HG03060 (cell line): Measurements from ENCODE around the gene CCDC160.
"Not testable (repeated sequence)": the region's sequence is repeated elsewhere in the genome, so short reads cannot be mapped to it uniquely, and the experiment has no call there.

Experiments used
- ATAC-seq: cut with Tn5 transposase; IDR thresholded peaks from one replicate; pipeline ENCODE4 v1.9.1; 2021; ENCODE audit warnings: low read depth, moderate number of reproducible peaks; ENCODE audit not compliant: unreplicated experiment

Gene CCDC160

DNA sequence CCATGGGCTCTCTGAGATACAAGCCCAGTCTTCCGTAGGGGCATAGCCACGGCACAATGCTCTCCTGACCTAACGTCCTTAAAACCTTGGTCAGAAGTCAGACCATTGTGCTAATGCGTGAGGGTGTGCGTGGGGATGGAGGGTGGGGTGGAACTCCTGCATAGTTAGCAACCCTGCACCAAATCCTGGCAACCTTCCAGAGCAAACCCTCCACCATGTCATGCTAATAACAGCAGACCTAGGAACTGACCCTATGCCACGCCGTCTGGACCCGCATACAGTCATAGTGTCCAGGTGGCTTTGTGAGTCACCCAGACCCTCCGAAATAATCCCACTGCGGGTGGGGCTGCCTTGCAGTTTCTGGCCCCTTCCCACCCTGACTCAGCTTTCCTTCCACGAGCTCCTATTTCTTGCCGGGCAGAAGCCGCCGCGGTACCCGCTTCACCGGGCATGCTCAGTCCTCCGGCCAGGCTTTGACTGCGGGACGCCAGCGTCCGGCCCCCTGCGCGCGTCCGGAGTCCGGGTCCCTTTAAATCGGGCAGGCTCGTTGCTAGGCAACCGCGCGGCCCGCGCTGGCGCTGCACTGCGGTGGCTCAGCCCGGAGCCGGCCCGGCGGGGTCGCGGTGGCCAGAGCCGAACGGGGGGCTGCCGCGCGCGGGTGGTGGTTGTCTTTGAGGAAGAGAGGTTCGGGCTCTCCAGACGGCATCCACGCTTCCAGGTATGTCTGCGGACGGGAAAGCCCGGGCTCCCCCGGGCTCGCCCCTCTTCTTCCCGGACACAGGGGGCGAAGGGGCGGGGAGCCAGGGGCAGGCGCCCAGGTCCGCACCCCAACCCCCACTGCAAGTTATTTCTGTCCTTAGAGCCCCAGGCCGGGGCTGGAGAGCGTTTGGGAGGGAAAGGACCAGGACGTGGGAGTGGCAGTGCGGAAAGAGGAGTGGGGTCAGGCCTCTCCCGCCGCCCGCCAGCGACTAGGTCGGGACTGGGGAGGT, at the start of gene CCDC160:
Gene CCDC160 (plus strand): TSS at position 557 of the 989 bp plus-strand sequence. CDS start 7,619 bp downstream, outside the sequence.
- ATAC-seq = no peak

DNA sequence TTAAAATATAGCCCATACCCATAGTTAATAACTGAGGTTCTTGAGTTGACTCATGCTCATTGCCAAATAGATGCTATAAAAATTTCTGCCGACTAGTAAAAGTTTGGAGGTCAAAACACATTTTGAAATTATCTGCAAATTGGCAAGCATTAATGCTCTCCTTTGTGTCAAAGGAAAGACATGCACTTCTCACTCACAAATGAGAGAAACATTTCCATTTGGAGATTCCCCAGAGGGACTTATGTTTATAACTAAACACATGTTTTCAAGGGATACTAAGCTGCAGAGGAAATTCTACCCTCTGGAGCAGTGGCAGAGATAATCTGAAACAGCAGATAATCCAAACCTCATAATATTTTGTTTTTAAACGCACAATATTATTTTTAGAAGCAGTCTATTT, 45.7 kb upstream of the CCDC160 start:
- ATAC-seq = no peak

DNA sequence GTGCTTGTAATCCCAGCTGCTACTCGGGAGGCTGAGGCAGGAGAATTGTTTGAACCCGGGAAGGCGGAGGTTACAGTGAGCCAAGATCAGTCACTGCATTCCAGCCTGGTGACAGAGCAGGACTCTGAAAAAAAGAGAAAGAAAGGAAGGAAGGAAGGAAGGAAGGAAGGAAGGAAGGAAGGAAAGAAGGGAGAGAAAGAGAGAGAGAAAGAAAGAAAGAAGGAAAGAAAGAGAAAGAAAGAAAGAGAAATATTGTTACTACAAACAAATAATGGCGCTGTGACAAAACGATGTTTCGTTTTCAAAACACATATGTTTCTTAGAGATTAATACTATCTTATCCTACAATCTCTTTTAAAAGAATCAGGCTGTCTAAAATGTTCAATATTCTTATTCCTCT, 42.1 kb upstream of the CCDC160 start:
- no peak for ATAC-seq

DNA sequence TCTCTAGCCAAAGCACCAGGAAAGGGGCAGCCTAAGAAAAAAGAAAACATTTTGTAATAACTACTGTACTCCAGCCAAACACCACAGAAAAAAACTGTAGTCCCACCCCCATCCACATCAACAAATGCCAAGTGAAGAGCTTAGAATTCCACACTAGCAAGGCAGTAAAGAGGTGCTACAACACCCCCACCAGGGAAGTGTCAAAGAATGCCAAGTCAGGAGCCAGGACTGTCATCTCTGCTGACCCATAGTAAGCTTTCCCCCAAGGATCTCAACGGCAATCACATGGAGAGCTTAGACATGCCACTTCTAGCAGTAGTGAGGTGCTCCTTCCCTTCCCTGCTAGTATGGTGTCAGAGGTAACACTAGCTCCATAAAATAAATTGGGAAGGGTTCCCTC, 34.4 kb upstream of the CCDC160 start:
- ATAC-seq = no peak

DNA sequence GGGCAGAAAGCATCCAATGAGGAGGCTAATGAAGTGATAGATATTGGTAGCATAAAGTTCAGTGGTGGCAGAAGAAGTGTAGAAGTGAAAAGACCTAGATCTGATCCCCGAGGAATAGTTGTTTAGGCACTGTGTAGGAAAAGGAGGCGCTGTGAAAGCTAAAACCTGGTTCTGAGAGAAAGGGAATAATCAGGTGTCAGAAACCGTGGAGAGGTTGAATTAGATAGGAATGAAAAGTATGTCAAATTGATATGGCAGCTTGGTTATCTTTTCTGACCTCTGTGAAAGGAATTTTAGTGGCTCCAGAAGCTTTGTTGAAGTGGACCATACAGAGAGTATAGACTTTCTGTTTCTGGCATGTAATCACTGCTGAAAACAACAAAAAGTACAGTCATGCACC, 30.8 kb upstream of the CCDC160 start:
- ATAC-seq = no peak

DNA sequence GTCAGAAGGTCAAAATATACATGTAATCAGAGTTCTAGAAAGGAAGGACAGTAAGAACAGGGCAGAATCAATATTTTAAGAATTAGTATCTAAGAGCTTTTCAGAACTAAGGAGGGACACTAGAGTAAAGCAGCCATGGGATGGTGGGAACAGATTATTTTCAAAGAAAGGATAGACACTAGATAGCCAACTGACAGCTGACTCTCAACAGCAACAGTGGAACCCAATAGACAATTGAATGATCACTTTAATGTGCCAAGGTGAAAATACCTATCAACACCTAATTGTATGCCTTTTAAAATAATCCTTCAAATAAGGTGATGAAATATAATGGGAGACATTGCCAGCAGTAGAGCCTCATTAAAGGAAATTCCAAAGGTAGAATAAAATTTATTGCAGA, 26.5 kb upstream of the CCDC160 start:
- ATAC-seq = no peak

DNA sequence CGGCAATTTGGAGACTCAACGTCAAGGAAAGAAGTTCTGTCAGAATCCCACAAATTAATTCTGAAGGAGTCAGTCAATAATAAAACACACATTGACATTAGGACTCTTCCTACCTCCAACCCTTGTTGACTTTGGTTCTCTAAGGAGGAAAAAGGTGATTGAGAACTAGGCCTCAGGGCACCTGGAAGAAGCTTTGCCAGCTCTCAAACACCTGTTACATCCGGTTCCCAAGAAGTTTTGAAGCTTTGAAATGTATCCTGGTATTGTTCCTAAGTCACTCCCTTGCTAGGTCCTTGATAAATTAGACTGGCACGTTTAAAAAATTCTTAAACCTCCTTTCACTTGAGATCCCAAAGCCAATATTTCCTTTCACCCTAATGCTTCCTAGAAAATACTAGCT, 1.7 kb upstream of the CCDC160 start:
- no peak for ATAC-seq

DNA sequence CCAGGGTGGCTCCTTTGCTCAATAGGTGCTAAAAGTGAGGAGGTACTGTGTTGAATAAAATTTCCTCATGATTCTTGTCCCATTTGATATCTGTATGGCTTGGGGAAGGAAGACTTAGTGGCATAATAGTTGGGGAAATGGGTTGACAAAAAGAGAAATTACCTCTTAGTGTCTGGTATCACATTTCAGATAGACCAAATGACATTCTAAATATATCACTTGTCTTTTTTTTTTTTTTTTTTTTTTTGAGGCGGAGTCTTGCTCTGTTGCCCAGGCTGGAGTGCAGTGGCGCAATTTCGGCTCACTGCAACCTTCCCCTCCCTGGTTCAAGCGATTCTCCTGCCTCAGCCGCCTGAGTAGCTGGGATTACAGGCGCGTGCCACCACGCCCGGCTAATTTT, 1.2 kb downstream of the CCDC160 start:
- not testable (repeated sequence) for ATAC-seq

DNA sequence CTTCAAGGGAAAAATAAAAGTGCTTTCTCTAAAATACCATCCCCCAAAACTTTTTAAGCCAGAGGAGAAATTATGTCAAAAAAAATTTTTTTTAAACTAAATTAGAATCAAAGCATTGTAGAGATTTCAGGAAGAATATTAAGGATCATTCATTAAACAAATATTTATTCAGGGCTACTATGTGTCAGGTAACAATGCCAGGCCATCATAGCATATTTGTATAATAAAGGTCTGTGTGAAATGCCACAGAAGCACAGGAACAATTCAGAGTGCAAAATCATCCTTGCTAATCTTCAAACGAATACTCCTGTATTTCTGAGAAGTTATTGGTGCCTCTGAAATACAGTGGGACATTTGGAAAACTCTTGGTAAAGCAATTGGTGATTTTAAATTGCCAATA, 2.0 kb downstream of the CCDC160 start:
- ATAC-seq = no peak

DNA sequence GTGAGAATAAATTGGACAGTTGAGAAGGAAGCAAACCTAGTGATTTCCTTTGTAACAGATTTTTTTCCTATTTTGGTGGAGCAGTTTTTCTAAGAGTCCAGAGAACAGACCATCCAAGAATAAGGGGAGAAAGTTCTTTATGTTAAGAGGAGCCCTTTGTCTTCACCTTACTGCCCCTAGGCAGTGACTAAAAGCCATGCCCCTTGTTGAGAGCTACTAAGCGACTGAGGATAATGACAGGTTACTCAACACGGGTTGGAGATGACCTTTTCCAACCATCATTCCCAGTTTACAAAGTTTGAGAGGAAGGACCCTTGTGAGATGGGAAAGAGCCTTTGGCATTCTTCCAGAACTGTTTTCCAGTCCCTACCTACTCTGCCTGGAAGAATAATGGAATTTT, 3.2 kb downstream of the CCDC160 start:
- ATAC-seq = no peak

DNA sequence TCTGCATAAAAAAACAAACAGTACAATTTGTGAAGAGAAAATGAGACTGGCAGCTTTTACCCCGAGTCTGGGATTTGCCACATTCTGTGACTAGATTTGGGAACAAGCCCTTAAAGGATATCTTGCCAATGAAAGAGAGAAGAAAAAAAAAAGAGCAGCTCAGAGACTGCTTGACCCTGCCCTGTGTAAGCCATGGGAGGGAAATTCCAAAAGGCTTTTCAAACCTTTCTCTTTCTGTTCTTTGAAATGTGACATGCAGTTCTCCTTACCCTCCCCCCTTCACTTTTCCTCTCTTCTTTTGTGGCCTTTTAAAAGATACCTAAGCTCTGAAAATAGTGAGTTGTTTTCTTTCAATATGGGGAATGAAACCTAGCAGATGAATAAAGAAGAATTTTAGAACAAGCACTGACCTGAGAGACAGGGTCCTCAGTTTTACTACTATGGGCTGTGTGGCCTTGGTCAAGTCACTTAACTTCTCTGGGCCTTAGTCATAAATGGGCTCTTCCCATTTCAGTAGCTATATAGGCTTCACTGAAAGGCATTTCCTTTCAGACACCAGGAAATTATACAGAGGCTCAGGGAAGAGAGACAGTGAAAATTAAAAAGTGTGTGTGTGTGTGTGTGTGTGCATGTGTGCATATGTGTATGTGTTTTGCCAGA, 5.1 kb downstream of the CCDC160 start:
- ATAC-seq = no peak

DNA sequence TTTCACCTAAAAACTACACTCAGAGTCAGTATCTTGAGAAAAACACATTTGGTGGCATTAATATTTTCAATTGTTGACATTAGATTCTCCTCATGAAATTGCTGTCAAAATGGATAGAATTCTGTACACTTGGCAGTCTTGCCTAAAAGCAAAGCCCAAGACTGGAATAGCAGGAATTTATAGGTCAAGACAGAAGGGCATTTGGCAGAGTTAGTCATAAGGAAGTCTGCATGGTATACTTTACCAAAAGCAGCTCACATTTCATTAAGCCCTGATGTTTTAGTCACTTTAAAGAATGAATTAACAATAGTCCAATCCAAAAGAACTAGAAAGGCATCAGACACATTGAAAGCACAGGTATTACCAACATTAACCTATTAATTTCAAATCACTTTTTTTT, 7.1 kb downstream of the CCDC160 start:
- ATAC-seq = no peak

DNA sequence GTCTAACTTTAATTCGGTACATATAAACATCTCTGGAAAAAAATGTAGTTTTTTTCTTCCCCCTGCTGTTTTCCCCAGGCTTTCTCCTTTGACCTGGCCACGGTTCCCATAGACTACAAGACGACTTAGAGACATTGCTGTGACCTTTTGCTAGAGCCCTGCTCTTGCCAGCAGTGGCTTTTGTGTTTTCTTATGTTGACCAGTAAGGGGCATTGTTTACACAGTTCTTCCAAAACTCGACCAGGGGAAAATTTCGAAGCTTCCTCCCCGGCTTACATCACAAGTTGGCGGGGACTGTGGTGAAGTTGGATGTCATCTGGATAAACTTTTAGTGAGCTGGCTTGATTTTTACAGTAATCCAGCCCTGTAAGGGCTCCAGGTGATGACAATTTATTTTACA, 9.3 kb downstream of the CCDC160 start:
- no peak for ATAC-seq

DNA sequence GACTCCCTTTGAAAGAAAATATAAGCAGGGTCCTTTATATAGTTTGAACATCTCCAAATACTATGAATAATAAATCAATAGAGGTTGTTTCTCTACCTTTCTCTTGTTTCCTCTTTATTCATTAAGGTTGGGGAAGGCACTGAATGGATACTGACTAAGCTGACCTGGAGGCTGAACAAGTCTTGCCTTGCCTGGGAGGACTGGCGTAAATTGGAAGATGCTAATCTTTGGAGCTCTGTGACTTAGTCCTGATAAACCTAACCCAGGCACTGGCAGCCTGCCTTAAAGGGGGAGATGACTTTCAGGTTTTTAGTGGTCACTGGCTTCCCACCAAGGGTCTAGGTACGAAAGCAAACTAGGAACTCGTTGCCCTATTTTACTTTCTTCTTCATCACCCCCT, 10.5 kb downstream of the CCDC160 start:
- ATAC-seq = no peak

DNA sequence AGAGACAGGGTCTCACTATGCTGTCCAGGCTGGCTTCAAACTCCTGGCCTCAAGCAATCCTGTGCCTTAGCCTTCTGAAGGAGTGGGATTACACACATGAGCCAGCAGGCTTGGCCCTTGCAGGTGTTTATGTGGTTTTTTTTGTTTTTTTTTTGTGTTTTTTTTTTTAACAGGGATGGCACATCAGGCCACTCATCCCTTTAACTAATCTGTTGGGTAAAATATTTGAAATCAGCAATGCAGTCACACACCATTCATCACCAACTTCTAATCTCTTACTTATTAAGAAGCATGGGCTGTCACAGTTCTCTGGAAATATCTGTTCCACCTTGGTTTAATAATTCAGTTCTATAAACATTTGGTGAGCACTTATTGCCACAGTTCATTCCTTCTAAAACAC, 12.3 kb downstream of the CCDC160 start:
- ATAC-seq = no peak

DNA sequence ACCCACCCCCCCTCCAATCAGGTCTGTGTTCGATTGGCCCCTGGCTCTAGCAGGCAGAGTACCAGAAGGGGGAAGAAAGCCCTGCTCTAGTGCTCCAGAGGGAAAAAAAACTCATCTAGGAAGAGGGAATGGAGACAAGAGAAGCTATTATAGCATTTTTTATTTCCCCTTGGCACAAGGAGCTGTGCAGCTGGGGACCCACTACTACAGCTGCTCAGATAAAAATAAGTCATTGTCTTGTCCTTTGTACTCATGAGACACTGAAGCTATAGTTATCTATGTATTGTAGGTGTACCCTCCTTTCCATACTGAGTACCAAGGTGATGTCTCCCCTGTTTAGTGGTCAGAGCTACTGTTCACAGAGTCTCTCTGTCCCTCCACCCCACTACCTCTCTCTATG, 14.3 kb downstream of the CCDC160 start:
- no peak for ATAC-seq

DNA sequence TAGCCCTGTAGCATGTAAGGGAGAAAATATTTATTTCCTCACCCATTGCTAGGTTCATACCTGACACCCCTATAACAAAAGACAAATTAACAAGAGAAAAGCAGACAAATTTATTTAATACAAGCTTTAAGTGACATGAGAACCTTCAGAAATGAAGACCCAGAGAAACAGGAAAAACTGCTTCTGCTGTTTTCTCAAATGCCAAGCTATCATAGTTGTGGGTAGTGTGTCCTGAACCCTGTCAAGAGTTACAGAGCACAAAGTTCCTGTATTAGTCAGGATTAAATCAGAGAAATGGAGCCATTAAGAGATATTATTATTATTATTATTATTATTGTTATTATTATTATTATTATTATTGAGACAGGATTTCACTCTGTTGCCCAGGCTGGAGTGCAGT, 17.5 kb downstream of the CCDC160 start:
- no peak for ATAC-seq

DNA sequence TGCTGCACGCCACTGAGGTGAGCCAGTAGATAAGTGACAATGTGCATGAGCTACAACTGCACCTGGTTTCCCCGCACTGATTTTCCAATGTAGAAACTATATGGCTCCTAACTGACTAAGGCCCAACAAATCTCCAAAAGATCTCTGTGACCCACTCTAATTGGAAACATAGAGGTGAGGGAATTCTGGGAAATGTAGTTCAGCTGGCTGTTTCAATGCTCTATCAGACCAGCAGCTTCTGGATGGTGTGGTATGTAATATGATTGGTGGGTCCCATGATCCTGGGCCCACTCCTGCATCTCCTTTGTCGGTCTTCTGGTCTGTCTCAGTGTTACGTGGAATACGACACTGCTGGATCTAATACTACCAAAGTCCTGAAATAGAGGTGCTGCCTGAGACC, 18.6 kb downstream of the CCDC160 start:
- ATAC-seq = no peak

DNA sequence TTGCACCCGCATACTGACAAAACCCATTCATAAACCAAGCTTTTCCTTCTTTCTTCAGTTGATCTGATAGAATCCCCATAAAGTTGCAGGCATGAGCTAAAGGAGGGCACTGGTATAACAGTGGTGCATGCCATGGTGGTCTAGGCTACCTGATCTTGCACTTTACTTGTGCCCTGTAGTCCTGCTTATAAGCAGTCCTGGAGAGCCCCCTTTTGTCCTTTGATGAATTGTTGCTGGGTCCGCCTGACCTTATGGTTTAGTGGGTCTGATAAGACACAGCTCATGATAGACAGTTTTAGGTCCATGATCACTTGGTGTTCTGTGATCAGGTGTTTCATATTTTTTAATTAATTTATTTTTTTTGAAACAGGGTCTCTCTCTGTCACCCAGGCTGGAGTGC, 19.7 kb downstream of the CCDC160 start:
- ATAC-seq = no peak

DNA sequence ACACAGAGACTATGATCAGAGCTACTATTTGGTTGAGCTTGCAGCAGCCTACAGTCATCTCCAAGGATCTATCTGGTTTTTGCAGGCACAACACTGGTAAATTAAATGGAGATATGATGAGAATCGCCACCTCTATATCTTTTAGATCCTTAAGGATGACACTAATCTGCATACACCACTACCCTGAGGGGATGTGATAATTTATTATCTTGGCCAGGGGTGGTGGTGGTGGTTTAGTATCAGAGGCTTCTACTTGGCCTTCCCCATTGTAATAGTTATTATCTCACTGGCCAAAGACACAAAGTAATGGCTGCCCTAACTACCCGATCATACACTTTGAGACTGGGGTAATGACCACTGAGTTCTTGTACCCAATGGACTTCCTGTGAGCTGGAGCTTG, 21.2 kb downstream of the CCDC160 start:
- ATAC-seq = no peak

DNA sequence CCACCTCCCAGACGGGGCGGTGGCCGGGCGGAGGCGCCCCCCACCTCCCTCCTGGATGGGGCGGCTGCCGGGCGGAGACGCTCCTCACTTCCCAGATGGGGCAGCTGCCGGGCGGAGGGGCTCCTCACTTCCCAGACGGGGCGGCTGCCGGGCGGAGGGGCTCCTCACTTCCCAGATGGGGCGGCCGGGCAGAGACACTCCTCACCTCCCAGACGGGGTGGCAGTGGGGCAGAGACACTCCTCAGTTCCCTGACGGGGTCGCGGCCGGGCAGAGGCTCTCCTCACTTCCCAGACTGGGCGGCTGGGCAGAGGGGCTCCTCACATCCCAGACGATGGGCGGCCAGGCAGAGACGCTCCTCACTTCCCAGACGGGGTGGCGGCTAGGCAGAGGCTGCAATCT, 49.0 kb downstream of the CCDC160 start:
- not testable (repeated sequence) for ATAC-seq

DNA sequence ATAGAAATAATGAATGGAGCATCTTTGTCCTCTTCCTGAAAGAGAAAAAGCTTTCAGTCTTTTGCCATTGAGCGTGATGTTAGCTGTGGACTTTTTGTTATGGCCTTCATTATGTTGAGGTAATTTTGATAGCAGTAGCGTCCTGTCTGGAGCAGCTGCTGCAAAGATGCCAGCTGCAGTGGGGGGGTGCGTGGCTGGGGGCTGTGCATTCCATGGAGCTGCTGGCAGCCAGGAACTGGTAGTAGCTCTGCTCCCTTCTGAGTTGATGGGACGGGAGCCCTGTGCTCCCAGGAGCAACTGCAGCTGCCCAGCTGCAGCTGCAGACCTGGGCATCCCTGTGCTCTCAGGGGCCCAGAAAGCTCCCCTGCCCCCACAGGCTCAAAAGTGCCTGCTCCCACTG, 50.4 kb downstream of the CCDC160 start:
- ATAC-seq = no peak
